Lower leg skin (tissue), 3 donors: ENCODE results near the gene SH2D4B.

ENCODE experiments used
- POLR2A ChIP-seq, 2 donors: fragments of 450-650 bp; IDR thresholded peaks; one replicate each; pipeline ENCODE4 v1.6.1; 2016 to 2017; ENCODE audit warnings: antibody characterized with exemption in 2 of 2, mild to moderate bottlenecking in 1 of 2, moderate library complexity in 1 of 2
- TF ChIP-seq, protein P1 (sequence below), 3 donors: fragments of 450-650 bp; IDR thresholded peaks; one replicate each; pipeline ENCODE4 v1.5.1; 2016; ENCODE audit warnings: antibody characterized with exemption in 3 of 3, mild to moderate bottlenecking in 3 of 3, moderate library complexity in 2 of 3

DNA sequence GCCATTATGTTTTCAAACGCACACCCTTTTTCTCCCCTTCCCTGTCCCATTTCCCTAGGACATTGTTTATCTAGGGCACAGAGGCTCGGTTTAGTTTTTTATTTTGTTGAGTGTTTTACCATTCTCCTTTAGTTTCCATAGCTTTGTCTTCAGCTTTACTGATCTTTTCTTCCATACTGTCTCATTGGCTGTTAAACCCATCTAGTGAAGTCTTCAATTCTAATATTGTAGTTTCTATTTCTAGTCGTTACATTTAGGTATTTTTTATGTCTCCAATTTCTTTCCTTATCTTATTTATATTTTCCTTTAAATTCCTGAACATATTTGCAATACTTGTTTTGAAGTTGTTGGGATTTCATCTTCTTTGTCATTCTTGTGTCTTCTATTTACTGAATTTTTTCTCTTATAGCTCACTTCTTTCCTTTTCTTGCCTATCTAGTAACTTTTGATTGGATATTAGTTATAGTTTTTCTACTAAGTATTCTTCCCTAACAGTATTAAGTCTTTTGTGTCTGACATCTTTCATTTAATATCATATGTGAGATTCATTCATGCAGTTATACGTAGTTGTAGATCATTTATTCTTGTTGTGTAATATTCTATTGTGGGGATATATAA, 41.0 kb upstream of the SH2D4B start:
- TF ChIP-seq, protein P1, sequence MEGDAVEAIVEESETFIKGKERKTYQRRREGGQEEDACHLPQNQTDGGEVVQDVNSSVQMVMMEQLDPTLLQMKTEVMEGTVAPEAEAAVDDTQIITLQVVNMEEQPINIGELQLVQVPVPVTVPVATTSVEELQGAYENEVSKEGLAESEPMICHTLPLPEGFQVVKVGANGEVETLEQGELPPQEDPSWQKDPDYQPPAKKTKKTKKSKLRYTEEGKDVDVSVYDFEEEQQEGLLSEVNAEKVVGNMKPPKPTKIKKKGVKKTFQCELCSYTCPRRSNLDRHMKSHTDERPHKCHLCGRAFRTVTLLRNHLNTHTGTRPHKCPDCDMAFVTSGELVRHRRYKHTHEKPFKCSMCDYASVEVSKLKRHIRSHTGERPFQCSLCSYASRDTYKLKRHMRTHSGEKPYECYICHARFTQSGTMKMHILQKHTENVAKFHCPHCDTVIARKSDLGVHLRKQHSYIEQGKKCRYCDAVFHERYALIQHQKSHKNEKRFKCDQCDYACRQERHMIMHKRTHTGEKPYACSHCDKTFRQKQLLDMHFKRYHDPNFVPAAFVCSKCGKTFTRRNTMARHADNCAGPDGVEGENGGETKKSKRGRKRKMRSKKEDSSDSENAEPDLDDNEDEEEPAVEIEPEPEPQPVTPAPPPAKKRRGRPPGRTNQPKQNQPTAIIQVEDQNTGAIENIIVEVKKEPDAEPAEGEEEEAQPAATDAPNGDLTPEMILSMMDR (IDR thresholded peaks at IDR 0.05), result no peak
- no peak for TF ChIP-seq POLR2A (IDR thresholded peaks at IDR 0.05)
